Body of pancreas (tissue), 4 donors: ENCODE data around the gene GDPD2. TPM values are rescaled to one million over a fixed set of nuclear protein-coding genes. Genes with fewer than 3 reads are reported as not detected.

Experiments used
- ATAC-seq: fragments of 150-250 bp; one replicate; pipeline ENCODE4 v1.9.1; 2016
- DNase-seq, 4 donors: peaks; one replicate each; pipeline ENCODE4 v3.0.0-alpha.2; 2019
- H3K27ac ChIP-seq, 4 donors: fragments of 200-600 bp; sonication (generic); 1 replicate in 3 of 4; 2 replicates in 1 of 4; pipeline versions ENCODE4 v1.5.1 to v1.6.1; 2016 to 2019; ENCODE audit warnings: mild to moderate bottlenecking in 1 of 4, mixed read lengths in 1 of 4, moderate library complexity in 1 of 4
- H3K27me3 ChIP-seq, 2 donors: fragments of 200-600 bp; sonication (generic); one replicate each; pipeline ENCODE4 v1.6.0; 2016; ENCODE audit warnings: mild to moderate bottlenecking in 1 of 2
- H3K36me3 ChIP-seq, 2 donors: fragments of 200-600 bp; sonication (generic); replicated peaks in 1 of 2; 2 replicates each; pipeline ENCODE4 v1.5.1; 2016; ENCODE audit warnings: low read depth in 2 of 2; ENCODE audit not compliant: insufficient read depth in 1 of 2
- H3K4me1 ChIP-seq: fragments of 200-600 bp; sonication (generic); one replicate; pipeline ENCODE4 v1.6.0; 2016
- H3K4me3 ChIP-seq, 2 donors: fragments of 200-600 bp; sonication (generic); 1 replicate in 1 of 2; 2 replicates in 1 of 2; pipeline ENCODE4 v1.5.1; 2016 to 2019
- H3K9me3 ChIP-seq, 3 donors: fragments of 200-600 bp; sonication (generic); 1 replicate in 2 of 3; 2 replicates in 1 of 3; pipeline ENCODE4 v1.5.1; 2016
- CTCF ChIP-seq, 7 experiments: fragments of 450-650 bp in 4 of 7; fragments of 200-600 bp in 3 of 7; sonication (generic) in 3 of 7; IDR thresholded peaks; one replicate each; pipeline ENCODE4 v1.5.1; 2016 to 2019; ENCODE audit warnings: antibody characterized with exemption in 7 of 7
- POLR2A ChIP-seq, 3 donors: fragments of 450-650 bp; IDR thresholded peaks; one replicate each; pipeline ENCODE4 v1.6.1; 2016; ENCODE audit warnings: antibody characterized with exemption in 3 of 3, mild to moderate bottlenecking in 2 of 3
- WGBS, 2 donors: methylation state at CpG; one replicate each; pipeline ENCODE4 v1.1.5; 2017; 5-methylcytosine and 5-hydroxymethylcytosine counted together
- intact Hi-C: fragments of 100-400 bp; cut with DNase I; formaldehyde crosslinking; loops from one replicate; pipeline ENCODE4 v1.15.1; 2023
- small RNA-seq: library from RNA; depleted of rRNA; stranded (forward); fragments of <200 nt; gene quantifications from one replicate; pipeline ENCODE3, GENCODE V24; 2016
- total RNA-seq, 2 donors: library from RNA; depleted of rRNA; stranded (reverse); fragments of >200 nt; gene quantifications; one replicate each; pipeline ENCODE4 v1.1.0, GENCODE V29; 2016

GDPD2 gene
- total RNA-seq, 2 donors from 2014 or later: 0.26 TPM; not detected in 1

- H3K9me3 ChIP-seq: no peaks in the 10 kb centered on the region
- 8 to 19% methylated on average over 7 to 8 of the region's 8 CpGs for WGBS, 2 donors
- H3K27ac ChIP-seq: peak overlapping the region; percentile 55 to 92 (median 79)
Observed at GRCh38 chrX:70481471-70482270, 58.6 kb downstream of the GDPD2 start.

GRCh38 chrX:70482300-70482699 lies 59.2 kb downstream of the GDPD2 start:
- Histone ChIP-seq H3K4me1 (peaks cover 74% of the 10 kb centered on the region), H3K27me3 (no peaks in the 10 kb centered on the region), H3K9me3 (no peaks in the 10 kb centered on the region), H3K36me3 (no peaks in the 10 kb centered on the region), H3K4me3 (no peak overlapping the region), H3K27ac (peak overlapping the region; percentile 55 to 92 (median 79))
- no peak for DNase-seq
- no peak for TF ChIP-seq POLR2A (IDR thresholded peaks at IDR 0.05)
- intact Hi-C loops: no loop called here
- ATAC-seq: no peak
- 88% methylated on average over 2 of the region's 2 CpGs; no CpG with 5 or more reads in 1 of the 2 donors for WGBS, 2 donors

More at GRCh38 chrX:70481471-70482270, 58.6 kb downstream of the GDPD2 start:
- ATAC-seq (no peak), DNase-seq (peak in 1 of 4 donors; percentile 21)
- H3K36me3 ChIP-seq: no peaks in the 10 kb centered on the region
- intact Hi-C loops: no loop called here
- H3K4me3 ChIP-seq: no peak overlapping the region
- H3K27me3 ChIP-seq: no peaks in the 10 kb centered on the region
- TF ChIP-seq POLR2A (IDR thresholded peaks at IDR 0.05) (no peak), CTCF (IDR thresholded peaks at IDR 0.05) (no peak)
- peaks cover 80% of the 10 kb centered on the region for H3K4me1 ChIP-seq

Small RNA genes within 50 kb of the gene (small RNA-seq; reads per million reads assigned to genes)
- gene RNU4-81P (not detected), gene RNY4P23 (0.47 reads per million, percentile 1 among the genes with 10 or more reads in this experiment)

Other genes starting within 250 kb of the GDPD2 start
- gene DGAT2L6, start 245.8 kb upstream of the GDPD2 start, total RNA-seq: not detected
- not detected for gene AWAT1, start 188.7 kb upstream of the GDPD2 start, total RNA-seq
- 1 to 10 TPM in 1 of 2 donors, not detected in 1; 1.3 TPM for gene P2RY4, start 163.1 kb upstream of the GDPD2 start, total RNA-seq
- not detected for gene ARR3, start 155.0 kb upstream of the GDPD2 start, total RNA-seq
- not detected for gene RAB41, start 141.1 kb upstream of the GDPD2 start, total RNA-seq
- gene PDZD11, start 133.4 kb upstream of the GDPD2 start, total RNA-seq: 10 to 100 TPM in 1 of 2 donors, 1 to 10 TPM in 1; 7.3 to 27.2 TPM
- gene KIF4A, start 133.2 kb upstream of the GDPD2 start, total RNA-seq: not detected
- gene DLG3, start 21.5 kb downstream of the GDPD2 start, total RNA-seq: 10 to 100 TPM; 26.0 to 26.7 TPM